Heart left ventricle (tissue), 16 donors: Measurements from ENCODE around the gene CTNNA3. TPM values are rescaled to one million over a fixed set of nuclear protein-coding genes. Genes with fewer than 3 reads are reported as not detected.

ENCODE experiments used
- ATAC-seq, 4 donors: fragments of 200-7000 bp; cut with Tn5 transposase; one replicate each; pipeline ENCODE4 v1.9.1; 2020 to 2022; ENCODE audit warnings: moderate library complexity in 4 of 4, mild to moderate bottlenecking in 3 of 4, moderate number of reproducible peaks in 1 of 4
- DNase-seq, 5 donors: peaks; one replicate each; pipeline ENCODE4 v3.0.0-alpha.2; 2020
- H3K27ac ChIP-seq, 12 donors: fragments of 200-600 bp; sonication (generic) in 4 of 12; one replicate each; pipeline versions ENCODE4 v1.5.0 to v1.8.0; 2016 to 2022; ENCODE audit warnings: mild to moderate bottlenecking in 2 of 12
- H3K27me3 ChIP-seq, 9 donors: fragments of 200-600 bp; sonication (generic) in 2 of 9; one replicate each; pipeline versions ENCODE4 v1.5.1 to v1.8.0; 2016 to 2022; ENCODE audit warnings: mild to moderate bottlenecking in 3 of 9
- H3K36me3 ChIP-seq, 9 donors: fragments of 200-600 bp; sonication (generic) in 2 of 9; one replicate each; pipeline versions ENCODE4 v1.5.0 to v1.8.0; 2018 to 2022; ENCODE audit warnings: mild to moderate bottlenecking in 2 of 9
- H3K4me1 ChIP-seq, 12 donors: fragments of 200-600 bp; sonication (generic) in 4 of 12; one replicate each; pipeline versions ENCODE4 v1.5.0 to v1.8.0; 2016 to 2022; ENCODE audit warnings: mild to moderate bottlenecking in 3 of 12
- H3K4me3 ChIP-seq, 12 donors: fragments of 200-600 bp; sonication (generic) in 4 of 12; one replicate each; pipeline versions ENCODE4 v1.5.0 to v1.8.0; 2017 to 2022; ENCODE audit warnings: mild to moderate bottlenecking in 9 of 12, moderate library complexity in 4 of 12
- H3K9me3 ChIP-seq, 12 donors: fragments of 200-600 bp; sonication (generic) in 4 of 12; one replicate each; pipeline versions ENCODE4 v1.5.0 to v1.8.0; 2016 to 2022; ENCODE audit warnings: mild to moderate bottlenecking in 1 of 12
- CTCF ChIP-seq, 12 donors: fragments of 200-600 bp; sonication (generic) in 4 of 12; IDR thresholded peaks; one replicate each; pipeline versions ENCODE4 v1.5.0 to v1.8.0; 2018 to 2022; ENCODE audit warnings: antibody characterized with exemption in 12 of 12, mild to moderate bottlenecking in 5 of 12
- POLR2A ChIP-seq, 2 donors: fragments of 450-650 bp; IDR thresholded peaks; one replicate each; pipeline ENCODE4 v1.6.1; 2017; ENCODE audit warnings: antibody characterized with exemption in 2 of 2, mild to moderate bottlenecking in 2 of 2, moderate library complexity in 2 of 2
- WGBS, 4 donors: extraction: QIAGEN DNeasy Blood & Tissue Kit in 2 of 4; methylation state at CpG; one replicate each; pipeline versions ENCODE4 v1.1.5 to v1.1.7; 2013 to 2018; 5-methylcytosine and 5-hydroxymethylcytosine counted together
- intact Hi-C, 10 donors: fragments of 100-400 bp; cut with DNase I; formaldehyde crosslinking; loops; one replicate each; pipeline versions ENCODE4 v1.11.1 to v1.14.2; 2022
- polyA plus RNA-seq, 2 donors: library from polyadenylated mRNA; stranded (reverse); fragments of 200-250 nt; gene quantifications; one replicate each; pipeline ENCODE4 v1.2.3, GENCODE V29; 2013
- total RNA-seq, 9 donors: library from RNA; depleted of rRNA in 2 of 9; stranded (reverse); fragments of >200 nt in 2 of 9; fragmentation: NEBNext Ultra II Directional in 3 of 9; extraction: Animal tissue kit (Norgen Biotek cat#: 25700) in 3 of 9; gene quantifications; one replicate each; pipeline versions ENCODE4 v1.1.0 to v1.2.4, GENCODE V29; 2016 to 2023
- donor health status: ischemic (EF 13 %, LVEDD 7.1; RV severe dilation, severe dysfunction).
- donor health status: healthy with polysubstance abuse.
- donor health status: DM: no; HTN: yes; CAD: no.
- donor health status: DM: no; HTN: no; CAD: no.
- donor health status: ischemic (EF 25% LVEDD 6.9; RV normal size, moderate dysfunction).
- donor health status: ischemic (EF 25% LVEDD 5.7; RV mildly dilated, moderate dysfunction).
- donor health status: healthy.
- donor health status: DM: yes; HTN: yes; CAD: no.
- donor health status: ischemic (EF 35%, LVEDD 5.7; RV mildly dilated, moderate dysfunction).
- donor health status: nonischemic (EF 11% LVEDD 7.7; RV severe dilation, severe dysfunction).
- donor health status: DM: yes; HTN: yes; CAD: no.
- donor health status: PGD.
- donor health status: ischemic (EF 29% LVEDD 5.4; RV normal size, mild dysfunction).
- donor health status: nonischemic (EF 23%, LVEDD 6.1; RV moderate dilation, normal function).

The CTNNA3 gene
- total and polyA plus RNA-seq, 11 donors = 4.8 to 200 (median 99.0) TPM

- TF ChIP-seq POLR2A (IDR thresholded peaks at IDR 0.05) (no peak), CTCF (IDR thresholded peaks at IDR 0.05) (no peak)
- H3K9me3 ChIP-seq = no peaks in the 10 kb centered on the region
- DNase-seq (no peak), ATAC-seq (no peak)
- H3K36me3 ChIP-seq = no peaks in the 10 kb centered on the region
- H3K4me3 ChIP-seq = no peak overlapping the region
- no peak overlapping the region for H3K27ac ChIP-seq
- peaks cover 0 to 4% (median 0%) of the 10 kb centered on the region in 12 donors for H3K4me1 ChIP-seq
- intact Hi-C loops = loop anchor here in 2 of 10 donors (10.0 kb wide), 2 partner anchors 247 to 603 kb away; partner anchors contain the start of gene LRRTM3 (in 1 of the 2)
- no peaks in the 10 kb centered on the region for H3K27me3 ChIP-seq
Measured at GRCh38 chr10:67527351-67527750, 168.6 kb downstream of the CTNNA3 start.

- Histone ChIP-seq H3K36me3 (peaks cover 0 to 4% (median 0%) of the 10 kb centered on the region in 9 donors), H3K4me3 (no peak overlapping the region), H3K27me3 (no peaks in the 10 kb centered on the region), H3K4me1 (peaks cover 0 to 4% (median 0%) of the 10 kb centered on the region in 12 donors), H3K27ac (peak overlapping the region in 1 of 12 donors; percentile 14), H3K9me3 (no peaks in the 10 kb centered on the region)
- no peak for ATAC-seq
- WGBS, 4 donors = 44 to 55% (median 48%) methylated on average over 2 of the region's 2 CpGs
- TF ChIP-seq POLR2A (IDR thresholded peaks at IDR 0.05) (no peak), CTCF (IDR thresholded peaks at IDR 0.05) (no peak)
- intact Hi-C loops = loop anchor here in 2 of 10 donors (10.0 kb wide), 2 partner anchors 253 to 597 kb away; partner anchors contain the start of gene LRRTM3 (in 1 of the 2)
- DNase-seq = no peak
Measured at GRCh38 chr10:67521546-67521945, 174.4 kb downstream of the CTNNA3 start.

GRCh38 chr10:67520924-67521520 is 175.0 kb downstream of the CTNNA3 start:
- intact Hi-C loops = loop anchor here in 2 of 10 donors (10.0 kb wide), 2 partner anchors 254 to 596 kb away; partner anchors contain the start of gene LRRTM3 (in 1 of the 2)
- TF ChIP-seq POLR2A (IDR thresholded peaks at IDR 0.05) (no peak), CTCF (IDR thresholded peaks at IDR 0.05) (peak; percentile 44 to 78 (median 67))
- ATAC-seq = peak; percentile 58 to 79 (median 74)
- H3K27ac ChIP-seq = no peak overlapping the region
- no peaks in the 10 kb centered on the region for H3K9me3 ChIP-seq
- peaks cover 0 to 4% (median 0%) of the 10 kb centered on the region in 9 donors for H3K36me3 ChIP-seq
- peak in 2 of 5 donors; percentile 8 to 31 for DNase-seq
- no peak overlapping the region for H3K4me3 ChIP-seq
- 2 to 7% (median 5%) methylated on average over 5 of the region's 5 CpGs for WGBS, 4 donors
- no peaks in the 10 kb centered on the region for H3K27me3 ChIP-seq
- H3K4me1 ChIP-seq = peaks cover 0 to 4% (median 0%) of the 10 kb centered on the region in 12 donors

GRCh38 chr10:67519434-67519833 is 176.6 kb downstream of the CTNNA3 start:
- peak overlapping the region in 1 of 12 donors; percentile 21 for H3K27ac ChIP-seq
- TF ChIP-seq POLR2A (IDR thresholded peaks at IDR 0.05) = no peak
- no peak for TF ChIP-seq CTCF (IDR thresholded peaks at IDR 0.05)
- 49 to 68% (median 66%) methylated on average over 2 of the region's 2 CpGs for WGBS, 4 donors
- H3K4me1 ChIP-seq = peaks cover 0 to 4% (median 0%) of the 10 kb centered on the region in 12 donors
- H3K27me3 ChIP-seq = no peaks in the 10 kb centered on the region
- H3K9me3 ChIP-seq = no peaks in the 10 kb centered on the region
- ATAC-seq (peak; percentile 46 to 86 (median 70)), DNase-seq (no peak)
- H3K4me3 ChIP-seq = no peak overlapping the region
- intact Hi-C loops = loop anchor here in 4 of 10 donors (10.0 kb wide), 3 partner anchors 565 to 595 kb away; partner anchors contain the start of gene LRRTM3 (in 1 of the 4)
- H3K36me3 ChIP-seq = peaks cover 0 to 4% (median 0%) of the 10 kb centered on the region in 9 donors
